ENCODE results near the gene BICC1.

BICC1 gene

GRCh38 chr10:58776568-58777318 lies 264.1 kb downstream of the BICC1 start:
- no peaks in the 10 kb centered on the region for H3K9me3 ChIP-seq
- TF ChIP-seq, protein P1, sequence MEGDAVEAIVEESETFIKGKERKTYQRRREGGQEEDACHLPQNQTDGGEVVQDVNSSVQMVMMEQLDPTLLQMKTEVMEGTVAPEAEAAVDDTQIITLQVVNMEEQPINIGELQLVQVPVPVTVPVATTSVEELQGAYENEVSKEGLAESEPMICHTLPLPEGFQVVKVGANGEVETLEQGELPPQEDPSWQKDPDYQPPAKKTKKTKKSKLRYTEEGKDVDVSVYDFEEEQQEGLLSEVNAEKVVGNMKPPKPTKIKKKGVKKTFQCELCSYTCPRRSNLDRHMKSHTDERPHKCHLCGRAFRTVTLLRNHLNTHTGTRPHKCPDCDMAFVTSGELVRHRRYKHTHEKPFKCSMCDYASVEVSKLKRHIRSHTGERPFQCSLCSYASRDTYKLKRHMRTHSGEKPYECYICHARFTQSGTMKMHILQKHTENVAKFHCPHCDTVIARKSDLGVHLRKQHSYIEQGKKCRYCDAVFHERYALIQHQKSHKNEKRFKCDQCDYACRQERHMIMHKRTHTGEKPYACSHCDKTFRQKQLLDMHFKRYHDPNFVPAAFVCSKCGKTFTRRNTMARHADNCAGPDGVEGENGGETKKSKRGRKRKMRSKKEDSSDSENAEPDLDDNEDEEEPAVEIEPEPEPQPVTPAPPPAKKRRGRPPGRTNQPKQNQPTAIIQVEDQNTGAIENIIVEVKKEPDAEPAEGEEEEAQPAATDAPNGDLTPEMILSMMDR (IDR thresholded peaks at IDR 0.05; ENCODE audit: low read depth, low read length), result no peak
- H3K4me1 ChIP-seq, result peaks cover 22% of the 10 kb centered on the region
- H3K36me3 ChIP-seq, result no peaks in the 10 kb centered on the region
- H3K4me3 ChIP-seq (ENCODE audit: low read depth, low read length), result peak overlapping the region; percentile 43
- no peaks in the 10 kb centered on the region for H3K27me3 ChIP-seq
- DNase-seq, result no peak

GRCh38 chr10:58778966-58779365 lies 266.3 kb downstream of the BICC1 start:
- H3K4me1 ChIP-seq, result peaks cover 24% of the 10 kb centered on the region
- H3K36me3 ChIP-seq, result no peaks in the 10 kb centered on the region
- DNase-seq, result no peak
- TF ChIP-seq, protein P1 (IDR thresholded peaks at IDR 0.05; ENCODE audit: low read depth, low read length), result no peak
- no peaks in the 10 kb centered on the region for H3K9me3 ChIP-seq
- H3K27me3 ChIP-seq, result no peaks in the 10 kb centered on the region
- no peak overlapping the region for H3K4me3 ChIP-seq (ENCODE audit: low read depth, low read length)

DNA sequence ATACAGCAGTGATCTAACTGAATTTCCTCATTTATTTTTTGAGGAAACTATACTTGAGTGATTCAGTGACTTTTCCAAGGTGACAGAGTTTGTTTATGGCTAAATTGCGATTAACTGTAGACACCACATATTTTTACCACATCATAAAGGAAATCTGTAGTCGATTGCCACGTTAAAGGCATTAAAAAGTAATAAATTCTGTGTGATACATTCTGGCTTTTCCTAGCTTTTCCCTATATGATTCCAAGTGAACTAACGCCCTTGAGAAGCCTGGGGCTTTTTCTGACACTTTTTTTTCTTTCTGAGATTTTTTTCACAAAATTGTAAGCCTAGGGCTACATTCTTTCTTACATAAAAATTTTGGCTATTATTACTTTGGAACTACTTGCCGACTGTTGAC lies 266.9 kb downstream of the BICC1 start:
- TF ChIP-seq, protein P1 (IDR thresholded peaks at IDR 0.05; ENCODE audit: low read depth, low read length), result no peak
- H3K36me3 ChIP-seq, result no peaks in the 10 kb centered on the region
- no peak for DNase-seq
- peaks cover 25% of the 10 kb centered on the region for H3K4me1 ChIP-seq
- H3K27me3 ChIP-seq, result no peaks in the 10 kb centered on the region
- H3K9me3 ChIP-seq, result no peaks in the 10 kb centered on the region
- no peak overlapping the region for H3K4me3 ChIP-seq (ENCODE audit: low read depth, low read length)

GRCh38 chr10:58780476-58780875 lies 267.8 kb downstream of the BICC1 start:
- TF ChIP-seq, protein P1 (IDR thresholded peaks at IDR 0.05; ENCODE audit: low read depth, low read length), result no peak
- Histone ChIP-seq H3K4me3 (ENCODE audit: low read depth, low read length) (no peak overlapping the region), H3K9me3 (no peaks in the 10 kb centered on the region), H3K36me3 (no peaks in the 10 kb centered on the region), H3K27me3 (no peaks in the 10 kb centered on the region), H3K4me1 (peaks cover 25% of the 10 kb centered on the region)
- DNase-seq, result no peak

DNA sequence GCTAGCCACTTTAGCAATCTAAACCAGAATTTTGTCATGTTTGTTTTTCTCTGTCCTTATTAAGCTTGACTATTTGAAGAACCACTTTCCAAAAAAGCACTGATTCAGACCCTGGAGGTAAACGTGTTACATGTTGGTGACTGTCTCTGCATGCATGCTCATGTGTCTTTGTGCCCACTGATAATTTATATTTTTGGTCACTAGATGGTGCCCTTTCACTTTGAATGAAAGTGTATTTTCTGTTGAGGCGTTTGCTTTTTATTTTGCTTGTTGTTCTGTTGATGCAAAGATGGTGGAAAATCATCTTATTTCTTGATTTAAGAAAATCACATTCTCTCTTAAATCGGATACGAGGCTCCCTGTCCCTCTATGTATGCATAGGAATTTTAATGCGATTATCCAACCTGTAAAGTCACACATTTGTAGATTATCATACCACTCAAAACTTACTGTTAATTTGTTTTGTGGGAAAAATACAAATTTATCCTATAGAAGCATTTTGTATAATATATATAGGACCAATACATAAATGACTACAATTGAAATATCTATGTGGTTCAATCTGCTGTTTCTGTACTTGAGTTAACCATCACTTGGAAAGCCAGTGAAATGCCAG lies 269.3 kb downstream of the BICC1 start:
- Histone ChIP-seq H3K4me3 (ENCODE audit: low read depth, low read length) (no peak overlapping the region), H3K4me1 (peaks cover 11% of the 10 kb centered on the region), H3K9me3 (no peaks in the 10 kb centered on the region), H3K36me3 (no peaks in the 10 kb centered on the region), H3K27me3 (no peaks in the 10 kb centered on the region)
- TF ChIP-seq, protein P1 (IDR thresholded peaks at IDR 0.05; ENCODE audit: low read depth, low read length), result peak; percentile 65
- DNase-seq, result peak; percentile 14
